Measurements from ENCODE around the gene MFRP. TPM values are rescaled to one million over a fixed set of nuclear protein-coding genes. Genes with fewer than 3 reads are reported as not detected.

Gene MFRP
- total RNA-seq, 2 donors from 2014 or later: not detected

Other genes starting within 250 kb of the MFRP start
- 10 to 100 TPM; 63.8 to 81.9 TPM for gene DPAGT1, start 244.9 kb downstream of the MFRP start, total RNA-seq
- gene C2CD2L, start 239.4 kb downstream of the MFRP start, total RNA-seq: 10 to 100 TPM; 21.0 to 21.1 TPM
- 10 to 100 TPM; 31.9 to 34.1 TPM for gene HINFP, start 225.1 kb downstream of the MFRP start, total RNA-seq
- under 1 TPM; 0.09 to 0.24 TPM for gene ABCG4, start 197.7 kb downstream of the MFRP start, total RNA-seq
- gene NLRX1, start 178.0 kb downstream of the MFRP start, total RNA-seq: 10 to 100 TPM; 19.3 to 26.7 TPM
- gene NHERF4, start 161.2 kb downstream of the MFRP start, total RNA-seq: 1 to 10 TPM in 1 of 2 donors, under 1 TPM in 1; 0.76 to 1.1 TPM
- gene CBL, start 140.4 kb downstream of the MFRP start, total RNA-seq: 10 to 100 TPM; 45.4 to 52.7 TPM
- gene MCAM, start 29.6 kb downstream of the MFRP start, total RNA-seq: 1 to 10 TPM; 4.7 to 5.2 TPM
- 10 to 100 TPM; 32.5 to 38.9 TPM for gene RNF26, start 12.2 kb downstream of the MFRP start, total RNA-seq
- gene C1QTNF5, start 5.8 kb downstream of the MFRP start, total RNA-seq: not detected
- gene USP2, start 35.0 kb upstream of the MFRP start, total RNA-seq: 1 to 10 TPM in 1 of 2 donors, under 1 TPM in 1; 0.91 to 3.0 TPM
- gene THY1, start 76.5 kb upstream of the MFRP start, total RNA-seq: 1 to 10 TPM; 1.3 to 4.0 TPM

All from activated T-cell treated with anti-CD3 and anti-CD28 coated beads, Interleukin-2, amount 50 U/mL, for 72 hours (primary cell).